ENCODE measurements around the gene ZFAND2B. TPM values are rescaled to one million over a fixed set of nuclear protein-coding genes. Genes with fewer than 3 reads are reported as not detected.

Gene ZFAND2B
- total RNA-seq, 1 donor from 2014 or later, result 29.7 TPM

DNA sequence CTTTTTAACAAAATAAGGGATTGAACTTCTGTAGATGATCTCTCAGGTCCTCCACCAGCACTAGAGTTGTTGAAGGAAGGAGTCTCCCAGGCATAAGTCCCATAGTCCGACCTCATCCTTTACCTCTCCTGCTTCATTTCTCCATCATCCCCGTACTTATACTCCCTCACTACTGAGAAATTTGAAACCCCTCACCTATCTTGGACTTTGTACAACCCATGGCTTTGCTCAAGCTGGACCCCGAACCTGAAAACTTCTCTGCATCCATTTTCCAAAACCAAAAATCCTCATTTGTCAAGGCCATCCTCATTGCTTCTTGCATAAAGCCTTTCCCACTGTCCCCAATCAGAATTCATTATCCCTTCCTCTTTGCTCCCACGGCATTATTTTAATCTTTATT is 45.5 kb upstream of the ZFAND2B start:
- no peak for DNase-seq (ENCODE audit: low read depth)
- TF ChIP-seq, protein P1, sequence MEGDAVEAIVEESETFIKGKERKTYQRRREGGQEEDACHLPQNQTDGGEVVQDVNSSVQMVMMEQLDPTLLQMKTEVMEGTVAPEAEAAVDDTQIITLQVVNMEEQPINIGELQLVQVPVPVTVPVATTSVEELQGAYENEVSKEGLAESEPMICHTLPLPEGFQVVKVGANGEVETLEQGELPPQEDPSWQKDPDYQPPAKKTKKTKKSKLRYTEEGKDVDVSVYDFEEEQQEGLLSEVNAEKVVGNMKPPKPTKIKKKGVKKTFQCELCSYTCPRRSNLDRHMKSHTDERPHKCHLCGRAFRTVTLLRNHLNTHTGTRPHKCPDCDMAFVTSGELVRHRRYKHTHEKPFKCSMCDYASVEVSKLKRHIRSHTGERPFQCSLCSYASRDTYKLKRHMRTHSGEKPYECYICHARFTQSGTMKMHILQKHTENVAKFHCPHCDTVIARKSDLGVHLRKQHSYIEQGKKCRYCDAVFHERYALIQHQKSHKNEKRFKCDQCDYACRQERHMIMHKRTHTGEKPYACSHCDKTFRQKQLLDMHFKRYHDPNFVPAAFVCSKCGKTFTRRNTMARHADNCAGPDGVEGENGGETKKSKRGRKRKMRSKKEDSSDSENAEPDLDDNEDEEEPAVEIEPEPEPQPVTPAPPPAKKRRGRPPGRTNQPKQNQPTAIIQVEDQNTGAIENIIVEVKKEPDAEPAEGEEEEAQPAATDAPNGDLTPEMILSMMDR (conservative IDR thresholded peaks at IDR 0.05; ENCODE audit: low read depth, low read length), result no peak
- H3K4me3 ChIP-seq (ENCODE audit: low read depth, low read length), result peak overlapping the region; percentile 77

GRCh38 chr2:219163156-219163555 is 43.4 kb upstream of the ZFAND2B start:
- TF ChIP-seq, protein P1 (conservative IDR thresholded peaks at IDR 0.05; ENCODE audit: low read depth, low read length), result no peak
- H3K4me3 ChIP-seq (ENCODE audit: low read depth, low read length), result no peak overlapping the region
- DNase-seq (ENCODE audit: low read depth), result no peak

DNA sequence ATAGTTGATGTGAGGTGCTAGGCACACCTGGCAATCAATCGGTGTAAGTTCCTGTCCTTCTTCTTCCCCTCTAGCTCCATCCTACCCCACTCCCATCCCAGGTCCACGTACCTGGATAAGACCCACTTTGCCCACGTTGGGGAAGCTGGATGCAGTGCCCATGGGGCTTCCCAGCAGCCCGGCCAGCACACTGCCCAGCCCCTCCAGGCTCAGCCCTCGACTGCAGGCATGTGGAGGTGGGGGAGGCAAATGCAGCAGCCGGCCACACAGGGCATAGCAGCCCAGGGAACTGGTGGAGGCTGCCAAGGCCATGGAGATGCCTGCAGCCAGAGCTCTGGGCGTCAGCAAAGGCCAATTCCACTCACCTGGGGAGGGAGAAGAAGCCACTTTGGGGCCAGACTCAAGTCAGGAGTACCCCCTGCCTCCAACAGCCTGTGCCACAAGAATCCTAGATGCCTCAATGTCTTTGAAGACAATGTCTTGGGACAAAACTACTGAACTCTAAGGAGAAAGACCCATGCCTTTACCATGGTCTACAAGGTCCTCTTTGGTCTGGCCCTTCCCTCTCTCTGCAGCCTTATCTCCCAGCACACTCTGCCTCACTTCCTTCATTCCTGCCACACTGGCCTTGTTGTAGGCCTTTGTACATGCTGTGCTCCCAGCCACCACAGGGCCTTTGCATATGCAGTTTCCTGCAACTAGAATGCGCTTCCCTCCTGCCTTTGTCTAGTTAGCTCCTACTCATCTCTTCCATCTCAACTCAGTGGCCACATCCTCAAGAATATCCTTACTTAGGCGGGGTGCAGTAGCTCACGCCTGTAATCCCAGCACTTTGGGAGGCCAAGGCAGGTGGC is 41.3 kb upstream of the ZFAND2B start:
- TF ChIP-seq, protein P1 (conservative IDR thresholded peaks at IDR 0.05; ENCODE audit: low read depth, low read length), result no peak
- H3K4me3 ChIP-seq (ENCODE audit: low read depth, low read length), result no peak overlapping the region
- no peak for DNase-seq (ENCODE audit: low read depth)

DNA sequence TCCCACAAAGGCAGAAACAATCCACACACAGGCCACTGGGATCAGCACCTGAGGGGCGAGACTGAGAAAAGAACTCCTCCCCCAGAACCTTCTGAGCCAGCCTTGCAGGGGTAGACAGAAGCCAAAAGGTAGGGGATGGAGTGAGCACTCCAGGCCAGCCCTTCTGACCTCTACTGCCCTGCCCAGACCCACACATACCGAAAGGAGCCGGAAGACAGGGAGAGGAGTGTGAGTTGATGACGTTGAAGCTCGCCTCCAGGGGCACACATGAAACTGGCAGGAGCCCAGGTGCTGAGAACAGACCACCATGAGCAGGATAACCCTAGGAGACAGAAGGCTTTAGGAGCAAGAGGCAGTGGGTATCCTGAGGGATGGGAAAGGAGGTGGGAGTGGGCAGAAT is 38.6 kb upstream of the ZFAND2B start:
- TF ChIP-seq, protein P1 (conservative IDR thresholded peaks at IDR 0.05; ENCODE audit: low read depth, low read length), result no peak
- no peak overlapping the region for H3K4me3 ChIP-seq (ENCODE audit: low read depth, low read length)
- no peak for DNase-seq (ENCODE audit: low read depth)

DNA sequence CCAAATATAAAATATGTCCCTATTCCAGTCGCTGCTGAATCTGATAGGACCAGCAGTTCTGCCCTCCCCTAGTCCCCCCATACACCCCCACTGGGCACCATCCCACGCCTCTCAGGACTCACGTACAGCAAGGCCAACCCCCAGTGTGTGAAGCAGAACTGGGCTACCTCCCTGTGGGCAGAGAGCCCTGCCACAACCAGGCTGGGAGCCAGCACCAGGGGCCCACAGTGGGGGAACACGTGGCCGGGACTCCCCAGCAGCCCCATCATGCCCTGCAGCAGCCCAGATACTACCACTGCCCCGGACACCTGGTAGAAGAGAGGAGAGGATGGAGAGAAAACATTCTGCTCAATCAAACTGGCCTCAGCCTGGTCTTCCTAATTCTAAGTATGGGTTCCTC is 38.1 kb upstream of the ZFAND2B start:
- DNase-seq (ENCODE audit: low read depth), result no peak
- TF ChIP-seq, protein P1 (conservative IDR thresholded peaks at IDR 0.05; ENCODE audit: low read depth, low read length), result no peak
- H3K4me3 ChIP-seq (ENCODE audit: low read depth, low read length), result no peak overlapping the region

GRCh38 chr2:219168932-219169331 is 37.6 kb upstream of the ZFAND2B start:
- TF ChIP-seq, protein P1 (conservative IDR thresholded peaks at IDR 0.05; ENCODE audit: low read depth, low read length), result no peak
- DNase-seq (ENCODE audit: low read depth), result no peak
- H3K4me3 ChIP-seq (ENCODE audit: low read depth, low read length), result no peak overlapping the region

Data from epithelial cell of proximal tubule (primary cell).